Measurements from ENCODE around the gene GLRA1. TPM values are rescaled to one million over a fixed set of nuclear protein-coding genes. Genes with fewer than 3 reads are reported as not detected.

The GLRA1 gene
- polyA plus RNA-seq, 1 donor (not counting 4 experiments of a cell fraction or from before 2014, with no cell fraction given): not detected

DNA sequence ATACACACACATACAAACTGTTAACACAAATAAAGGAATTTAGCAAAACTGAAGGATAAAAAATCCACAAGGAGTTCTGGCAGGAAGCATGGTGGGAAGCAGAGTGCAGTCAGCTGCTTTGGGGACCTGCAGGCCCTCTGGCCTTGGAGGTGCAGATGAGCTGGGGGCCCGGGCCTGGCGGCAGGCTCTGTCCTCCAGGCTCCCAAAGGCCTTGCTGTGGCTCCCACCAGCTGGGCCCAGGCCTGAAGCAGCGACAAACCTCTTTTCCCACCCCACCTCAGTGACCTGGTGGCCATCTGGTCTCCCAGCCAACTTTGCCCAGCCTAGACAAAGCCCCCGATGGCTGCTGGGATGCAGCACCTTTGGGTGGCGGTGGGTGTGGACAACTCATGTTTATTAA is 67.8 kb downstream of the GLRA1 start:
- no peaks in the 10 kb centered on the region for H3K4me1 ChIP-seq (ENCODE audit: control insufficient read depth, extremely low read depth, insufficient read depth, low read length)
- H3K36me3 ChIP-seq (ENCODE audit: control insufficient read depth in 2 of 2, extremely low read depth in 1 of 2, insufficient read depth in 2 of 2, low read length in 2 of 2): no peaks in the 10 kb centered on the region
- no peak for TF ChIP-seq EZH2 (IDR thresholded peaks at IDR 0.05; ENCODE audit: low read length)
- TF ChIP-seq, protein P1, sequence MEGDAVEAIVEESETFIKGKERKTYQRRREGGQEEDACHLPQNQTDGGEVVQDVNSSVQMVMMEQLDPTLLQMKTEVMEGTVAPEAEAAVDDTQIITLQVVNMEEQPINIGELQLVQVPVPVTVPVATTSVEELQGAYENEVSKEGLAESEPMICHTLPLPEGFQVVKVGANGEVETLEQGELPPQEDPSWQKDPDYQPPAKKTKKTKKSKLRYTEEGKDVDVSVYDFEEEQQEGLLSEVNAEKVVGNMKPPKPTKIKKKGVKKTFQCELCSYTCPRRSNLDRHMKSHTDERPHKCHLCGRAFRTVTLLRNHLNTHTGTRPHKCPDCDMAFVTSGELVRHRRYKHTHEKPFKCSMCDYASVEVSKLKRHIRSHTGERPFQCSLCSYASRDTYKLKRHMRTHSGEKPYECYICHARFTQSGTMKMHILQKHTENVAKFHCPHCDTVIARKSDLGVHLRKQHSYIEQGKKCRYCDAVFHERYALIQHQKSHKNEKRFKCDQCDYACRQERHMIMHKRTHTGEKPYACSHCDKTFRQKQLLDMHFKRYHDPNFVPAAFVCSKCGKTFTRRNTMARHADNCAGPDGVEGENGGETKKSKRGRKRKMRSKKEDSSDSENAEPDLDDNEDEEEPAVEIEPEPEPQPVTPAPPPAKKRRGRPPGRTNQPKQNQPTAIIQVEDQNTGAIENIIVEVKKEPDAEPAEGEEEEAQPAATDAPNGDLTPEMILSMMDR (optimal IDR thresholded peaks at IDR 0.05 in 1 of 3, IDR thresholded peaks at IDR 0.05 in 1 of 3, conservative IDR thresholded peaks at IDR 0.05 in 1 of 3; ENCODE audit: extremely low read depth in 1 of 3, insufficient read depth in 2 of 3, low read length in 3 of 3): no peak
- no peak for FAIRE-seq
- H4K20me1 ChIP-seq (ENCODE audit: control insufficient read depth, extremely low read depth, insufficient read depth, low read length): no peaks in the 10 kb centered on the region
- no peaks in the 10 kb centered on the region for H3K27me3 ChIP-seq (ENCODE audit: control insufficient read depth, extremely low read depth, insufficient read depth, low read length)
- no peak overlapping the region for H3K9ac ChIP-seq (ENCODE audit: control insufficient read depth, extremely low read depth, insufficient read depth, low read length)
- no peak for DNase-seq (ENCODE audit: low read depth, low spot score)
- H3K79me2 ChIP-seq (ENCODE audit: control insufficient read depth, insufficient read depth, low read length): no peaks in the 10 kb centered on the region
- dilution Hi-C loops (cut with MboI; ENCODE audit: extremely low pct_ligation_motif_present, low sequenced_read_pairs): no loop called here
- H3K9me3 ChIP-seq (ENCODE audit: control insufficient read depth, low read depth, low read length): no peaks in the 10 kb centered on the region
- no peaks in the 10 kb centered on the region for H3K9me1 ChIP-seq (ENCODE audit: control insufficient read depth, extremely low read depth, insufficient read depth, low read length)
- no peak overlapping the region for H2AFZ ChIP-seq (ENCODE audit: control insufficient read depth, low read length)
- H3K4me2 ChIP-seq (ENCODE audit: control insufficient read depth, extremely low read depth, insufficient read depth, low read depth, low read length): no peak overlapping the region
- no peak overlapping the region for H3K27ac ChIP-seq (ENCODE audit: control insufficient read depth, insufficient read depth, low read length)
- no peak overlapping the region for H3K4me3 ChIP-seq (ENCODE audit: control insufficient read depth in 2 of 3, extremely low read depth in 1 of 3, insufficient read depth in 2 of 3, low read depth in 1 of 3, low read length in 3 of 3)

DNA sequence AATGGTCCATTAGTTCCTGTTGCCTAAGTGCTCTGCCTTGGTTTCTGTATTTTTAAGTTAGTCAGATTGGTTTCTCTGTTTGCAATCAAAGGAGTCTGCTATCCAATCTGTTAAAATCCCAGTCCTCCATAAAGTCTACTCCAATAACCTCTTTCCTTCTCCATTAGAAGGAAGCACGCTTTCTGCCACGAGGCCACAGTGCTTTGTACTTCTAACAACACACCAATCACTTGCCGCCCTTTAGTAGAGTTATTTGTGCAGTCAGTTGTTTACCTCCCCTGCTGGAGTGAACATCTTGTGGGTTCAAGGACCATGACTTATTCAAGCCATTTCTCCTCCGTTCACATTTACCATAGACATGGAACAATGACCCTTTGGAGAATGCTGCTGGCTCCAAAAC is 69.0 kb downstream of the GLRA1 start:
- H3K4me2 ChIP-seq (ENCODE audit: control insufficient read depth, extremely low read depth, insufficient read depth, low read depth, low read length): no peak overlapping the region
- dilution Hi-C loops (cut with MboI; ENCODE audit: extremely low pct_ligation_motif_present, low sequenced_read_pairs): no loop called here
- H3K27me3 ChIP-seq (ENCODE audit: control insufficient read depth, extremely low read depth, insufficient read depth, low read length): no peaks in the 10 kb centered on the region
- H3K27ac ChIP-seq (ENCODE audit: control insufficient read depth, insufficient read depth, low read length): no peak overlapping the region
- H3K79me2 ChIP-seq (ENCODE audit: control insufficient read depth, insufficient read depth, low read length): no peaks in the 10 kb centered on the region
- no peaks in the 10 kb centered on the region for H3K4me1 ChIP-seq (ENCODE audit: control insufficient read depth, extremely low read depth, insufficient read depth, low read length)
- no peaks in the 10 kb centered on the region for H3K9me1 ChIP-seq (ENCODE audit: control insufficient read depth, extremely low read depth, insufficient read depth, low read length)
- no peak overlapping the region for H2AFZ ChIP-seq (ENCODE audit: control insufficient read depth, low read length)
- H3K4me3 ChIP-seq (ENCODE audit: control insufficient read depth in 2 of 3, extremely low read depth in 1 of 3, insufficient read depth in 2 of 3, low read depth in 1 of 3, low read length in 3 of 3): no peak overlapping the region
- no peaks in the 10 kb centered on the region for H4K20me1 ChIP-seq (ENCODE audit: control insufficient read depth, extremely low read depth, insufficient read depth, low read length)
- TF ChIP-seq, protein P1 (optimal IDR thresholded peaks at IDR 0.05 in 1 of 3, IDR thresholded peaks at IDR 0.05 in 1 of 3, conservative IDR thresholded peaks at IDR 0.05 in 1 of 3; ENCODE audit: extremely low read depth in 1 of 3, insufficient read depth in 2 of 3, low read length in 3 of 3): no peak
- no peak for TF ChIP-seq EZH2 (IDR thresholded peaks at IDR 0.05; ENCODE audit: low read length)
- no peaks in the 10 kb centered on the region for H3K36me3 ChIP-seq (ENCODE audit: control insufficient read depth in 2 of 2, extremely low read depth in 1 of 2, insufficient read depth in 2 of 2, low read length in 2 of 2)
- no peak overlapping the region for H3K9ac ChIP-seq (ENCODE audit: control insufficient read depth, extremely low read depth, insufficient read depth, low read length)
- FAIRE-seq (no peak), DNase-seq (ENCODE audit: low read depth, low spot score) (no peak)
- H3K9me3 ChIP-seq (ENCODE audit: control insufficient read depth, low read depth, low read length): no peaks in the 10 kb centered on the region
